ENCODE results near the gene CIROP. TPM values are rescaled to one million over a fixed set of nuclear protein-coding genes. Genes with fewer than 3 reads are reported as not detected.

Gene CIROP
- total and polyA plus RNA-seq, 4 donors = not detected

GRCh38 chr14:23101986-23102625 is 2.7 kb downstream of the CIROP start:
- 83% methylated on average over 10 of the region's 10 CpGs for WGBS
- Histone ChIP-seq H3K9ac (ENCODE audit: low read depth in 1 of 2, low read length in 2 of 2) (no peak overlapping the region), H3K9me3 (ENCODE audit: control insufficient read depth in 4 of 4, low read length in 3 of 4) (no peaks in the 10 kb centered on the region), H3K27ac (ENCODE audit: low read depth in 1 of 2, low read length in 2 of 2) (no peak overlapping the region), H3K4me1 (ENCODE audit: control insufficient read depth in 4 of 4, insufficient read depth in 4 of 4, low read length in 3 of 4) (peaks cover 0 to 3% (median 2%) of the 10 kb centered on the region in 4 donors), H3K27me3 (ENCODE audit: control insufficient read depth in 4 of 4, insufficient read depth in 4 of 4, low read length in 3 of 4) (no peaks in the 10 kb centered on the region), H3K4me3 (ENCODE audit: low read depth in 1 of 3, low read length in 3 of 3) (no peak overlapping the region), H3K36me3 (ENCODE audit: control insufficient read depth in 4 of 4, insufficient read depth in 3 of 4, low read depth in 1 of 4, low read length in 3 of 4) (peaks cover 0 to 8% (median 2%) of the 10 kb centered on the region in 4 donors)
- DNase-seq (ENCODE audit: low spot score) = no peak
- TF ChIP-seq HNF4A (conservative IDR thresholded peaks at IDR 0.05) (no peak), JUND (IDR thresholded peaks at IDR 0.05) (no peak), YY1 (IDR thresholded peaks at IDR 0.05) (no peak), RAD21 (IDR thresholded peaks at IDR 0.05) (no peak), EGR1 (IDR thresholded peaks at IDR 0.05; ENCODE audit: low read depth in 2 of 2) (no peak), FOXA1 (IDR thresholded peaks at IDR 0.05) (no peak)

GRCh38 chr14:23101213-23101970 is 3.4 kb downstream of the CIROP start:
- Histone ChIP-seq H3K4me1 (ENCODE audit: control insufficient read depth in 4 of 4, insufficient read depth in 4 of 4, low read length in 3 of 4) (peaks cover 0 to 7% (median 2%) of the 10 kb centered on the region in 4 donors), H3K36me3 (ENCODE audit: control insufficient read depth in 4 of 4, insufficient read depth in 3 of 4, low read depth in 1 of 4, low read length in 3 of 4) (peaks cover 0 to 8% (median 2%) of the 10 kb centered on the region in 4 donors), H3K27ac (ENCODE audit: low read depth in 1 of 2, low read length in 2 of 2) (no peak overlapping the region), H3K27me3 (ENCODE audit: control insufficient read depth in 4 of 4, insufficient read depth in 4 of 4, low read length in 3 of 4) (no peaks in the 10 kb centered on the region), H3K9ac (ENCODE audit: low read depth in 1 of 2, low read length in 2 of 2) (no peak overlapping the region), H3K4me3 (ENCODE audit: low read depth in 1 of 3, low read length in 3 of 3) (no peak overlapping the region), H3K9me3 (ENCODE audit: control insufficient read depth in 4 of 4, low read length in 3 of 4) (no peaks in the 10 kb centered on the region)
- no peak for DNase-seq (ENCODE audit: low spot score)
- 81% methylated on average over 6 of the region's 6 CpGs for WGBS
- TF ChIP-seq REST (IDR thresholded peaks at IDR 0.05) (no peak), CTCF (IDR thresholded peaks at IDR 0.05; ENCODE audit: low read depth, low read length, missing input control) (no peak), YY1 (IDR thresholded peaks at IDR 0.05) (no peak), FOXA1 (IDR thresholded peaks at IDR 0.05) (no peak), HNF4G (IDR thresholded peaks at IDR 0.05) (no peak), HNF4A (conservative IDR thresholded peaks at IDR 0.05) (no peak), RXRA (IDR thresholded peaks at IDR 0.05) (no peak), ATF3 (IDR thresholded peaks at IDR 0.05) (no peak), GABPA (IDR thresholded peaks at IDR 0.05 in 1 of 2, conservative IDR thresholded peaks at IDR 0.05 in 1 of 2) (no peak), JUND (IDR thresholded peaks at IDR 0.05) (no peak)
